Measurements from ENCODE around the gene HMCN2.

Gene HMCN2

GRCh38 chr9:130265431-130266235 is at the start of gene HMCN2:
HMCN2 (plus strand) TSS chr9:130265760; CDS start chr9:130265879, 119 bp downstream.
- Histone ChIP-seq H3K9ac (ENCODE audit: low read depth in 1 of 2, low read length in 2 of 2) (peak within 1 kb of the TSS in 1 of 2 donors; percentile 34), H3K4me1 (ENCODE audit: control insufficient read depth in 2 of 2, insufficient read depth in 2 of 2, low read length in 2 of 2) (peaks cover 0 to 10% of the 10 kb centered on the region in 2 donors)

GRCh38 chr9:130217838-130218237 is 47.7 kb upstream of the HMCN2 start:
- Histone ChIP-seq H3K4me3 (ENCODE audit: low read length in 2 of 2) (no peak overlapping the region), H3K9me3 (ENCODE audit: control insufficient read depth in 2 of 2, low read length in 2 of 2) (no peaks in the 10 kb centered on the region), H3K4me1 (ENCODE audit: control insufficient read depth in 2 of 2, insufficient read depth in 2 of 2, low read length in 2 of 2) (peaks cover 0 to 2% of the 10 kb centered on the region in 2 donors), H3K36me3 (ENCODE audit: control insufficient read depth in 2 of 2, insufficient read depth in 2 of 2, low read length in 2 of 2) (no peaks in the 10 kb centered on the region), H3K27ac (ENCODE audit: low read depth in 2 of 2, low read length in 2 of 2) (no peak overlapping the region), H3K27me3 (ENCODE audit: control insufficient read depth in 2 of 2, insufficient read depth in 2 of 2, low read length in 2 of 2) (no peaks in the 10 kb centered on the region), H3K9ac (ENCODE audit: low read depth in 1 of 2, low read length in 2 of 2) (no peak overlapping the region)

More at GRCh38 chr9:130265431-130266235, at the start of gene HMCN2:
- H3K9me3 ChIP-seq (ENCODE audit: control insufficient read depth in 2 of 2, low read length in 2 of 2) = no peaks in the 10 kb centered on the region
- no peaks in the 10 kb centered on the region for H3K36me3 ChIP-seq (ENCODE audit: control insufficient read depth in 2 of 2, insufficient read depth in 2 of 2, low read length in 2 of 2)
- H3K27ac ChIP-seq (ENCODE audit: low read depth in 2 of 2, low read length in 2 of 2) = peak within 1 kb of the TSS; percentile 42 to 58
- peaks cover 38 to 42% of the 10 kb centered on the region in 2 donors for H3K27me3 ChIP-seq (ENCODE audit: control insufficient read depth in 2 of 2, insufficient read depth in 2 of 2, low read length in 2 of 2)
- H3K4me3 ChIP-seq (ENCODE audit: low read length in 2 of 2) = peak within 1 kb of the TSS; percentile 23

- H3K4me1 ChIP-seq (ENCODE audit: control insufficient read depth in 2 of 2, insufficient read depth in 2 of 2, low read length in 2 of 2) = no peaks in the 10 kb centered on the region
- H3K9ac ChIP-seq (ENCODE audit: low read depth in 1 of 2, low read length in 2 of 2) = no peak overlapping the region
- H3K36me3 ChIP-seq (ENCODE audit: control insufficient read depth in 2 of 2, insufficient read depth in 2 of 2, low read length in 2 of 2) = no peaks in the 10 kb centered on the region
- no peaks in the 10 kb centered on the region for H3K27me3 ChIP-seq (ENCODE audit: control insufficient read depth in 2 of 2, insufficient read depth in 2 of 2, low read length in 2 of 2)
- H3K4me3 ChIP-seq (ENCODE audit: low read length in 2 of 2) = no peak overlapping the region
- H3K9me3 ChIP-seq (ENCODE audit: control insufficient read depth in 2 of 2, low read length in 2 of 2) = no peaks in the 10 kb centered on the region
- H3K27ac ChIP-seq (ENCODE audit: low read depth in 2 of 2, low read length in 2 of 2) = no peak overlapping the region
Measured at GRCh38 chr9:130219661-130220096, 45.9 kb upstream of the HMCN2 start.

GRCh38 chr9:130220352-130220751 is 45.2 kb upstream of the HMCN2 start:
- Histone ChIP-seq H3K4me1 (ENCODE audit: control insufficient read depth in 2 of 2, insufficient read depth in 2 of 2, low read length in 2 of 2) (no peaks in the 10 kb centered on the region), H3K36me3 (ENCODE audit: control insufficient read depth in 2 of 2, insufficient read depth in 2 of 2, low read length in 2 of 2) (no peaks in the 10 kb centered on the region), H3K4me3 (ENCODE audit: low read length in 2 of 2) (no peak overlapping the region), H3K27ac (ENCODE audit: low read depth in 2 of 2, low read length in 2 of 2) (no peak overlapping the region), H3K27me3 (ENCODE audit: control insufficient read depth in 2 of 2, insufficient read depth in 2 of 2, low read length in 2 of 2) (no peaks in the 10 kb centered on the region), H3K9ac (ENCODE audit: low read depth in 1 of 2, low read length in 2 of 2) (no peak overlapping the region), H3K9me3 (ENCODE audit: control insufficient read depth in 2 of 2, low read length in 2 of 2) (no peaks in the 10 kb centered on the region)

GRCh38 chr9:130222833-130223232 is 42.7 kb upstream of the HMCN2 start:
- H3K9me3 ChIP-seq (ENCODE audit: control insufficient read depth in 2 of 2, low read length in 2 of 2) = no peaks in the 10 kb centered on the region
- no peak overlapping the region for H3K4me3 ChIP-seq (ENCODE audit: low read length in 2 of 2)
- no peak overlapping the region for H3K27ac ChIP-seq (ENCODE audit: low read depth in 2 of 2, low read length in 2 of 2)
- H3K4me1 ChIP-seq (ENCODE audit: control insufficient read depth in 2 of 2, insufficient read depth in 2 of 2, low read length in 2 of 2) = no peaks in the 10 kb centered on the region
- no peaks in the 10 kb centered on the region for H3K36me3 ChIP-seq (ENCODE audit: control insufficient read depth in 2 of 2, insufficient read depth in 2 of 2, low read length in 2 of 2)
- no peaks in the 10 kb centered on the region for H3K27me3 ChIP-seq (ENCODE audit: control insufficient read depth in 2 of 2, insufficient read depth in 2 of 2, low read length in 2 of 2)
- no peak overlapping the region for H3K9ac ChIP-seq (ENCODE audit: low read depth in 1 of 2, low read length in 2 of 2)

GRCh38 chr9:130225071-130225470 is 40.5 kb upstream of the HMCN2 start:
- Histone ChIP-seq H3K9me3 (ENCODE audit: control insufficient read depth in 2 of 2, low read length in 2 of 2) (no peaks in the 10 kb centered on the region), H3K36me3 (ENCODE audit: control insufficient read depth in 2 of 2, insufficient read depth in 2 of 2, low read length in 2 of 2) (no peaks in the 10 kb centered on the region), H3K27ac (ENCODE audit: low read depth in 2 of 2, low read length in 2 of 2) (no peak overlapping the region), H3K4me1 (ENCODE audit: control insufficient read depth in 2 of 2, insufficient read depth in 2 of 2, low read length in 2 of 2) (no peaks in the 10 kb centered on the region), H3K4me3 (ENCODE audit: low read length in 2 of 2) (no peak overlapping the region), H3K27me3 (ENCODE audit: control insufficient read depth in 2 of 2, insufficient read depth in 2 of 2, low read length in 2 of 2) (no peaks in the 10 kb centered on the region), H3K9ac (ENCODE audit: low read depth in 1 of 2, low read length in 2 of 2) (no peak overlapping the region)

GRCh38 chr9:130225586-130225985 is 40.0 kb upstream of the HMCN2 start:
- H3K9me3 ChIP-seq (ENCODE audit: control insufficient read depth in 2 of 2, low read length in 2 of 2) = no peaks in the 10 kb centered on the region
- no peak overlapping the region for H3K9ac ChIP-seq (ENCODE audit: low read depth in 1 of 2, low read length in 2 of 2)
- no peaks in the 10 kb centered on the region for H3K27me3 ChIP-seq (ENCODE audit: control insufficient read depth in 2 of 2, insufficient read depth in 2 of 2, low read length in 2 of 2)
- H3K27ac ChIP-seq (ENCODE audit: low read depth in 2 of 2, low read length in 2 of 2) = no peak overlapping the region
- H3K4me1 ChIP-seq (ENCODE audit: control insufficient read depth in 2 of 2, insufficient read depth in 2 of 2, low read length in 2 of 2) = no peaks in the 10 kb centered on the region
- H3K4me3 ChIP-seq (ENCODE audit: low read length in 2 of 2) = no peak overlapping the region
- H3K36me3 ChIP-seq (ENCODE audit: control insufficient read depth in 2 of 2, insufficient read depth in 2 of 2, low read length in 2 of 2) = no peaks in the 10 kb centered on the region

- H3K4me3 ChIP-seq (ENCODE audit: low read length in 2 of 2) = no peak overlapping the region
- H3K9me3 ChIP-seq (ENCODE audit: control insufficient read depth in 2 of 2, low read length in 2 of 2) = no peaks in the 10 kb centered on the region
- H3K4me1 ChIP-seq (ENCODE audit: control insufficient read depth in 2 of 2, insufficient read depth in 2 of 2, low read length in 2 of 2) = no peaks in the 10 kb centered on the region
- no peak overlapping the region for H3K9ac ChIP-seq (ENCODE audit: low read depth in 1 of 2, low read length in 2 of 2)
- no peak overlapping the region for H3K27ac ChIP-seq (ENCODE audit: low read depth in 2 of 2, low read length in 2 of 2)
- no peaks in the 10 kb centered on the region for H3K36me3 ChIP-seq (ENCODE audit: control insufficient read depth in 2 of 2, insufficient read depth in 2 of 2, low read length in 2 of 2)
- H3K27me3 ChIP-seq (ENCODE audit: control insufficient read depth in 2 of 2, insufficient read depth in 2 of 2, low read length in 2 of 2) = no peaks in the 10 kb centered on the region
Measured at GRCh38 chr9:130226112-130226511, 39.4 kb upstream of the HMCN2 start.

- Histone ChIP-seq H3K9me3 (ENCODE audit: control insufficient read depth in 2 of 2, low read length in 2 of 2) (no peaks in the 10 kb centered on the region), H3K27me3 (ENCODE audit: control insufficient read depth in 2 of 2, insufficient read depth in 2 of 2, low read length in 2 of 2) (no peaks in the 10 kb centered on the region), H3K4me1 (ENCODE audit: control insufficient read depth in 2 of 2, insufficient read depth in 2 of 2, low read length in 2 of 2) (no peaks in the 10 kb centered on the region), H3K4me3 (ENCODE audit: low read length in 2 of 2) (no peak overlapping the region), H3K9ac (ENCODE audit: low read depth in 1 of 2, low read length in 2 of 2) (no peak overlapping the region), H3K36me3 (ENCODE audit: control insufficient read depth in 2 of 2, insufficient read depth in 2 of 2, low read length in 2 of 2) (no peaks in the 10 kb centered on the region), H3K27ac (ENCODE audit: low read depth in 2 of 2, low read length in 2 of 2) (no peak overlapping the region)
Measured at GRCh38 chr9:130227833-130228232, 37.7 kb upstream of the HMCN2 start.

- Histone ChIP-seq H3K4me1 (ENCODE audit: control insufficient read depth in 2 of 2, insufficient read depth in 2 of 2, low read length in 2 of 2) (no peaks in the 10 kb centered on the region), H3K9ac (ENCODE audit: low read depth in 1 of 2, low read length in 2 of 2) (no peak overlapping the region), H3K4me3 (ENCODE audit: low read length in 2 of 2) (no peak overlapping the region), H3K36me3 (ENCODE audit: control insufficient read depth in 2 of 2, insufficient read depth in 2 of 2, low read length in 2 of 2) (no peaks in the 10 kb centered on the region), H3K27ac (ENCODE audit: low read depth in 2 of 2, low read length in 2 of 2) (no peak overlapping the region), H3K27me3 (ENCODE audit: control insufficient read depth in 2 of 2, insufficient read depth in 2 of 2, low read length in 2 of 2) (no peaks in the 10 kb centered on the region), H3K9me3 (ENCODE audit: control insufficient read depth in 2 of 2, low read length in 2 of 2) (no peaks in the 10 kb centered on the region)
Measured at GRCh38 chr9:130229759-130230158, 35.8 kb upstream of the HMCN2 start.

Measured in mucosa of rectum (tissue), 2 donors.